Tibial nerve (tissue), 4 donors: ENCODE data around the gene POLR1B. TPM values are rescaled to one million over a fixed set of nuclear protein-coding genes. Genes with fewer than 3 reads are reported as not detected.
A peak's percentile ranks its signal among the peaks of the same experiment; 100 is the strongest.

Experiments
- DNase-seq, 2 donors: peaks; one replicate each; pipeline ENCODE4 v3.0.0-alpha.2; 2019; ENCODE audit warnings: low spot score in 2 of 2
- H3K27ac ChIP-seq, 4 donors: fragments of 200-600 bp; sonication (generic) in 3 of 4; one replicate each; pipeline ENCODE4 v1.5.1; 2017 to 2019; ENCODE audit warnings: mild to moderate bottlenecking in 1 of 4
- H3K27me3 ChIP-seq, 2 donors: fragments of 200-600 bp; sonication (generic) in 1 of 2; one replicate each; pipeline versions ENCODE4 v1.5.1 to v1.6.0; 2017 to 2019
- H3K36me3 ChIP-seq, 3 donors: fragments of 200-600 bp; sonication (generic); one replicate each; pipeline ENCODE4 v1.5.1; 2018 to 2019
- H3K4me1 ChIP-seq, 4 donors: fragments of 200-600 bp; sonication (generic) in 3 of 4; one replicate each; pipeline ENCODE4 v1.5.1; 2017 to 2019
- H3K4me3 ChIP-seq, 4 donors: fragments of 200-600 bp; sonication (generic) in 3 of 4; one replicate each; pipeline ENCODE4 v1.5.1; 2017 to 2019; ENCODE audit warnings: mild to moderate bottlenecking in 1 of 4, moderate library complexity in 1 of 4
- H3K9me3 ChIP-seq, 4 donors: fragments of 200-600 bp; sonication (generic) in 3 of 4; one replicate each; pipeline ENCODE4 v1.5.1; 2017 to 2019
- CTCF ChIP-seq, 5 experiments: fragments of 200-600 bp in 3 of 5; fragments of 450-650 bp in 2 of 5; sonication (generic) in 3 of 5; IDR thresholded peaks; one replicate each; pipeline ENCODE4 v1.5.1; 2016 to 2019; ENCODE audit warnings: antibody characterized with exemption in 5 of 5, mild to moderate bottlenecking in 3 of 5, moderate library complexity in 2 of 5
- EP300 ChIP-seq, 2 donors: sonication (generic); formaldehyde crosslinking; IDR thresholded peaks; one replicate each; pipeline ENCODE4 v1.6.1; 2017; ENCODE audit warnings: antibody characterized with exemption in 2 of 2, mild to moderate bottlenecking in 1 of 2
- POLR2A ChIP-seq, 2 donors: fragments of 450-650 bp; IDR thresholded peaks; one replicate each; pipeline ENCODE4 v1.6.1; 2017; ENCODE audit warnings: antibody characterized with exemption in 2 of 2, mild to moderate bottlenecking in 2 of 2, moderate library complexity in 2 of 2
- WGBS, 2 donors: methylation state at CpG; one replicate each; pipeline ENCODE4 v1.1.5; 2018; 5-methylcytosine and 5-hydroxymethylcytosine counted together
- total RNA-seq, 4 donors: library from RNA; depleted of rRNA; stranded (reverse); fragments of >200 nt; gene quantifications; one replicate each; pipeline ENCODE4 v1.1.0, GENCODE V29; 2016

POLR1B gene
- total RNA-seq, 4 donors from 2014 or later = 10.3 to 14.9 (median 12.1) TPM

DNA sequence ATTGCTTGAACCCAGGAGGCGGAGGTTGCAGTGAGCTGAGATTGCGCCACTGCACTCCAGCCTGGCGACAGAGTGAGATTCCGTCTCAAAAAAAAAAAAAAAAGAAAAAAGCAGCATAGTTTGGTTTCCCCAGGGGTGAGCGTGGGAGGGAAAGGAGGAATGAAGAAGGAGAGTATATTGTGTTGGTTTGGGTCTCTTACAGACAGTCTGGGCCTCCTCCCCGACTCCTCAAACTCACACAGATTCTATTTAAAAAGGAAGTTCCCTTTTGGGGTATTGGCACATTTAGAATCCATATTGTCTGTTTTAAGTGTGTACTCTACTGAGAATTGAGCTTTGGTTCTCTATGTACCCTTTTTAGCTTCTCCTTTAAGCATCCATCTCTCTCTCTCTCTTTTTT lies 76.1 kb downstream of the POLR1B start:
- H3K4me1 ChIP-seq = no peaks in the 10 kb centered on the region
- no peaks in the 10 kb centered on the region for H3K9me3 ChIP-seq
- H3K27me3 ChIP-seq = no peaks in the 10 kb centered on the region
- H3K36me3 ChIP-seq = peaks cover 0 to 6% (median 0%) of the 10 kb centered on the region in 3 donors
- no peak for DNase-seq
- H3K4me3 ChIP-seq = no peak overlapping the region
- no peak for TF ChIP-seq EP300 (IDR thresholded peaks at IDR 0.05)
- TF ChIP-seq POLR2A (IDR thresholded peaks at IDR 0.05) = no peak
- TF ChIP-seq CTCF (IDR thresholded peaks at IDR 0.05) = no peak
- WGBS, 2 donors = 56 to 61% methylated on average over 6 of the region's 6 CpGs
- no peak overlapping the region for H3K27ac ChIP-seq

- Histone ChIP-seq H3K4me1 (peaks cover 0 to 15% (median 6%) of the 10 kb centered on the region in 4 donors), H3K27ac (peak overlapping the region in 1 of 4 donors; percentile 27), H3K27me3 (no peaks in the 10 kb centered on the region), H3K9me3 (no peaks in the 10 kb centered on the region), H3K4me3 (no peak overlapping the region), H3K36me3 (no peaks in the 10 kb centered on the region)
- no peak for DNase-seq
- TF ChIP-seq CTCF (IDR thresholded peaks at IDR 0.05) (no peak), EP300 (IDR thresholded peaks at IDR 0.05) (no peak)
- 79 to 91% methylated on average over 22 of the region's 22 CpGs for WGBS, 2 donors
These were observed 79.7 kb downstream of the POLR1B start for GRCh38 chr2:112621790-112622527.

DNA sequence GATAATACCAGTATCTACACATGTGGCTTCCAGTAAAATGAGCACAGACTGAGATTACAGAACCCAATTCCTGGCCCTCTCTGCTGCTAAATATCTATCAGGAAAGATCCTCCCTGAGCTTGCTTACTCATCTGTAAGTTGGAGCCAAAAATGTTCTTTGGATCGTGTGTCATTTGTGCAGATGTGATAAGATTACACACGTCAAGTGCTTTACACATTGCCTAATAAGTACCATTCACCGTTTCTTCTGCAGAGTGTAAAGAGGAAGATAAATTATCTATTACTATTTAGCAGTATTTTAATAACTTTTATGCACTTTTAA lies 80.2 kb downstream of the POLR1B start:
- TF ChIP-seq EP300 (IDR thresholded peaks at IDR 0.05) (no peak), CTCF (IDR thresholded peaks at IDR 0.05) (no peak), POLR2A (IDR thresholded peaks at IDR 0.05) (no peak)
- Histone ChIP-seq H3K27me3 (no peaks in the 10 kb centered on the region), H3K9me3 (no peaks in the 10 kb centered on the region), H3K4me1 (peaks cover 0 to 20% (median 10%) of the 10 kb centered on the region in 4 donors), H3K36me3 (no peaks in the 10 kb centered on the region), H3K27ac (no peak overlapping the region), H3K4me3 (no peak overlapping the region)
- 54 to 63% methylated on average over 3 of the region's 3 CpGs for WGBS, 2 donors
- DNase-seq = no peak

GRCh38 chr2:112623913-112624777 lies 81.9 kb downstream of the POLR1B start:
- H3K27me3 ChIP-seq = no peaks in the 10 kb centered on the region
- no peaks in the 10 kb centered on the region for H3K36me3 ChIP-seq
- peaks cover 0 to 25% (median 11%) of the 10 kb centered on the region in 4 donors for H3K4me1 ChIP-seq
- H3K9me3 ChIP-seq = no peaks in the 10 kb centered on the region
- H3K4me3 ChIP-seq = no peak overlapping the region
- no peak for DNase-seq
- no peak overlapping the region for H3K27ac ChIP-seq
- TF ChIP-seq CTCF (IDR thresholded peaks at IDR 0.05) (no peak), EP300 (IDR thresholded peaks at IDR 0.05) (no peak)
- 86% methylated on average over 11 of the region's 11 CpGs for WGBS, 2 donors
